GM19463 (cell line): ENCODE data around the gene DDX50.
"Not testable (repeated sequence)": the region's sequence is repeated elsewhere in the genome, so short reads cannot be mapped to it uniquely, and the experiment has no call there.

Experiments used
- ATAC-seq: cut with Tn5 transposase; IDR thresholded peaks from one replicate; pipeline ENCODE4 v1.9.1; 2021; ENCODE audit warnings: mild to moderate bottlenecking, moderate library complexity; ENCODE audit not compliant: unreplicated experiment

Gene DDX50

GRCh38 chr10:68979738-68980137 is 78.6 kb downstream of the DDX50 start:
- not testable (repeated sequence) for ATAC-seq

GRCh38 chr10:68981074-68981473 is 80.0 kb downstream of the DDX50 start:
- no peak for ATAC-seq

GRCh38 chr10:68982389-68982788 is 81.3 kb downstream of the DDX50 start:
- ATAC-seq, result no peak

- no peak for ATAC-seq
These were observed 86.5 kb downstream of the DDX50 start for GRCh38 chr10:68987611-68988010.

- ATAC-seq, result peak; percentile 75
These were observed 87.6 kb downstream of the DDX50 start, which contains the start of gene KIFBP for GRCh38 chr10:68988530-68989316. TSS of gene KIFBP (plus strand) at chr10:68988803. CDS start at chr10:68988833, 30 bp downstream.

GRCh38 chr10:68989317-68989990 is 88.3 kb downstream of the DDX50 start:
- ATAC-seq, result no peak

- ATAC-seq, result no peak
These were observed 91.7 kb downstream of the DDX50 start for GRCh38 chr10:68992636-68993440.
